ENCODE results near the gene DCHS2. TPM values are rescaled to one million over a fixed set of nuclear protein-coding genes. Genes with fewer than 3 reads are reported as not detected.

Gene DCHS2
- total and polyA plus RNA-seq, 2 of the 8 experiments (the other 6 are each of a cell fraction or from before 2014, with no cell fraction given), result 0.54 to 2.6 TPM

GRCh38 chr4:154308207-154308606 lies 183.4 kb downstream of the DCHS2 start (continued):
- TF ChIP-seq CTBP2 (IDR thresholded peaks at IDR 0.05; ENCODE audit: borderline replicate concordance, insufficient read depth, insufficient read length, low read length) (no peak), NANOG (IDR thresholded peaks at IDR 0.05; ENCODE audit: insufficient read depth, low read depth, low read length, poor library complexity, severe bottlenecking) (no peak), CEBPB (IDR thresholded peaks at IDR 0.05; ENCODE audit: low read depth, low read length) (no peak), SUZ12 (IDR thresholded peaks at IDR 0.05; ENCODE audit: low read length) (no peak), EP300 (IDR thresholded peaks at IDR 0.05; ENCODE audit: borderline replicate concordance in 1 of 2, low read depth in 2 of 2, low read length in 2 of 2) (no peak), GTF2F1 (IDR thresholded peaks at IDR 0.05; ENCODE audit: borderline replicate concordance, low read depth, low read length) (no peak)

Data from H1 (cell line).